Hindlimb muscle (tissue), 1 donor: Measurements from ENCODE around the gene PTK6. TPM values are rescaled to one million over a fixed set of nuclear protein-coding genes. Genes with fewer than 3 reads are reported as not detected.

Source experiments
- DNase-seq: peaks from one replicate; pipeline ENCODE4 v3.0.0-alpha.2; 2013
- polyA plus RNA-seq: library from polyadenylated mRNA; unstranded; fragments of 120-200 nt; gene quantifications from one replicate; pipeline ENCODE4 v1.2.1, GENCODE V29; 2013; ENCODE audit not compliant: insufficient read length

PTK6 gene
- polyA plus RNA-seq, 1 donor = 0.41 TPM

- no peak for DNase-seq
These were observed 31.5 kb downstream of the PTK6 start for GRCh38 chr20:63505723-63506122.

- no peak for DNase-seq
These were observed 31.9 kb downstream of the PTK6 start for GRCh38 chr20:63505281-63505680.

- no peak for DNase-seq
These were observed 32.5 kb downstream of the PTK6 start for GRCh38 chr20:63504642-63505041.

GRCh38 chr20:63503524-63503923 lies 33.7 kb downstream of the PTK6 start:
- DNase-seq = no peak

GRCh38 chr20:63502671-63503172 lies 34.5 kb downstream of the PTK6 start:
- no peak for DNase-seq

GRCh38 chr20:63501818-63502670 lies 35.1 kb downstream of the PTK6 start:
- DNase-seq = no peak

GRCh38 chr20:63500902-63501817 lies 36.0 kb downstream of the PTK6 start:
- DNase-seq = no peak

GRCh38 chr20:63500151-63500901 lies 36.9 kb downstream of the PTK6 start:
- no peak for DNase-seq

GRCh38 chr20:63499338-63499969 lies 37.7 kb downstream of the PTK6 start:
- no peak for DNase-seq

- no peak for DNase-seq
These were observed 38.2 kb downstream of the PTK6 start, which contains the start of gene EEF1A2 for GRCh38 chr20:63498960-63499337. Gene EEF1A2 (minus strand): TSS chr20:63499083. CDS start chr20:63497763, 1,320 bp downstream.

- no peak for DNase-seq
These were observed 38.9 kb downstream of the PTK6 start for GRCh38 chr20:63497946-63498935.

- DNase-seq = no peak
These were observed 39.8 kb downstream of the PTK6 start for GRCh38 chr20:63497138-63497945.

- DNase-seq = no peak
These were observed 40.5 kb downstream of the PTK6 start for GRCh38 chr20:63496596-63497120.

- DNase-seq = peak; percentile 68
These were observed 41.2 kb downstream of the PTK6 start for GRCh38 chr20:63495741-63496595.

GRCh38 chr20:63495167-63495720 lies 41.9 kb downstream of the PTK6 start:
- DNase-seq = no peak

- DNase-seq = no peak
These were observed 42.6 kb downstream of the PTK6 start for GRCh38 chr20:63494420-63495166.

- DNase-seq = no peak
These were observed 43.1 kb downstream of the PTK6 start for GRCh38 chr20:63494084-63494419.
